Measurements from ENCODE around the gene LRBA.

LRBA gene

DNA sequence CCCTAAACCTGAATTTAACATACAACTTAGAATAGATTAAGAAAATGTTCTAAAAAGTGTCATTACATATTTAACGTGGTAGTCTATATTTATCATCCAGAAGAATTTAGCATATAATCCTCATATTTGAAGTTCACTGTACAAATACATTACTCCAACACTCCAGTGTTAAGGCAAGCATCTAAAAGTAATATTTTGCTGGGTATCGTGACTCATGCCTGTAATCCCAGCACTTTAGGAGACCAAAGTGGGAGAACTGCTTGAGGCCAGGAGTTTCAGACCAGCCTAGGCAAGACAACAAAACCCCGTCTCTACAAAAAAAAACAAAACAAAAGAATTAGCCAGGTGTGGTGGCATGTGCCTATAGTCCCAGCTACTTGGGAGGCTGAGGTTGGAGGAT, 24.8 kb downstream of the LRBA start:
- DNase-seq (ENCODE audit: low read depth), result no peak
- TF ChIP-seq, protein P1, sequence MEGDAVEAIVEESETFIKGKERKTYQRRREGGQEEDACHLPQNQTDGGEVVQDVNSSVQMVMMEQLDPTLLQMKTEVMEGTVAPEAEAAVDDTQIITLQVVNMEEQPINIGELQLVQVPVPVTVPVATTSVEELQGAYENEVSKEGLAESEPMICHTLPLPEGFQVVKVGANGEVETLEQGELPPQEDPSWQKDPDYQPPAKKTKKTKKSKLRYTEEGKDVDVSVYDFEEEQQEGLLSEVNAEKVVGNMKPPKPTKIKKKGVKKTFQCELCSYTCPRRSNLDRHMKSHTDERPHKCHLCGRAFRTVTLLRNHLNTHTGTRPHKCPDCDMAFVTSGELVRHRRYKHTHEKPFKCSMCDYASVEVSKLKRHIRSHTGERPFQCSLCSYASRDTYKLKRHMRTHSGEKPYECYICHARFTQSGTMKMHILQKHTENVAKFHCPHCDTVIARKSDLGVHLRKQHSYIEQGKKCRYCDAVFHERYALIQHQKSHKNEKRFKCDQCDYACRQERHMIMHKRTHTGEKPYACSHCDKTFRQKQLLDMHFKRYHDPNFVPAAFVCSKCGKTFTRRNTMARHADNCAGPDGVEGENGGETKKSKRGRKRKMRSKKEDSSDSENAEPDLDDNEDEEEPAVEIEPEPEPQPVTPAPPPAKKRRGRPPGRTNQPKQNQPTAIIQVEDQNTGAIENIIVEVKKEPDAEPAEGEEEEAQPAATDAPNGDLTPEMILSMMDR (IDR thresholded peaks at IDR 0.05; ENCODE audit: control insufficient read depth, insufficient read depth, low read depth, low read length, missing control alignments), result no peak
- H3K4me3 ChIP-seq (ENCODE audit: control insufficient read depth, low read depth, low read length), result no peak overlapping the region

DNA sequence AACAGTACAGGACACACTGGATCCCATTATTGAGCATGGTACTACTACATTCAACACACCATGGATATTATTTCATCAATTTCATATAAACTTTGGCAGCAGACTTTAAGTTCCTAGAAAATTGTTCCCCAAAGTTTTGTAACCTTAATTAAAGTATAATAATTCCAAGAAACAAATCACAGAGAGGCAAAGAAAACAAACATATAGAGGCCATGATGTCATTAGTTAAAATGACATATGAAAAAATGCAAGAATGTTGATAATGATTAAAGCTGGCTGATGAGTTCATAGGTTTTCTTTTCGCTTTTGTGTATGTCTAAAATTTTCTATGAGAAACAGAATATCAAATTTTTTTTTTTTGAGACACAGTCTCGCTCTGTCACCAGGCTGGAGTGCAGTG, 26.8 kb downstream of the LRBA start:
- no peak for DNase-seq (ENCODE audit: low read depth)
- H3K4me3 ChIP-seq (ENCODE audit: control insufficient read depth, low read depth, low read length), result no peak overlapping the region

DNA sequence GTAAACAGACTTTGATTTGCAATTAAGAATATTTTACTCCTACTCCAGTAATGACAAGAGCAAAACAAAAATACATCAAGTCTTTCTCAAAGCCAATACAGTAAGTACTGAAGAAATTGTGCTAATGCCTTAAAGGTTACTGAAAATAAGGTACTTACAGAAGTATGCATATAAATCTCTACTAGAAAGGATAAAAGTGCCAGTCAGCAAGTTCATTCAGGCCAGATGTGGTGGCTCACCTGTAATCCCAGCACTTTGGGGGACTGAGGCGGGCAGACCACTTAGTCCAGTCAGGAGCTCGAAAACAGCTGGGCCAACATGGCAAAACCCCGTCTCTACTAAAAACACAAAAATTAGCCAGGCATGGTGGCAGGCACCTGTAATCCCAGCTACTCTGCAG, 27.9 kb downstream of the LRBA start:
- TF ChIP-seq, protein P1 (IDR thresholded peaks at IDR 0.05; ENCODE audit: control insufficient read depth, insufficient read depth, low read depth, low read length, missing control alignments), result no peak
- no peak for DNase-seq (ENCODE audit: low read depth)
- H3K4me3 ChIP-seq (ENCODE audit: control insufficient read depth, low read depth, low read length), result no peak overlapping the region

More for the DNA sequence above, 26.8 kb downstream of the LRBA start:
- TF ChIP-seq, protein P1 (IDR thresholded peaks at IDR 0.05; ENCODE audit: control insufficient read depth, insufficient read depth, low read depth, low read length, missing control alignments), result no peak

DNA sequence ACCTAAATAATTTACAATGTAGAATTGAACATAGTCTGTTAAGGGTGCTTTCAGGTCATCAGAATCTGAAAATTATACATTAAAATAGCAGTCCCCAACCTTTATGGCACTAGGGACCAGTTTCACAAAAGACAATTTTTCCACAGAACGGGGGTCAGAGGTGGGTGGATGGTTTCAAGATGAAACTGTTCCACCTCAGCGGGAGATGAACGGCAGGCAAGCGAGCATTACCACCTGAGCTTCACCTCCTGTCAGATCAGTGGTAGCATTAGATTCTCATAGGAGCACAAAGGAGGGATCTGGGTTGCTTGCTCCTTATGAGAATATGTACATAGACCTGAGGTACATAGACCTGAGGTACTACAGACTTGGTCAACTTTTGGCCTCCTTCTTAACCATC, 29.0 kb downstream of the LRBA start:
- H3K4me3 ChIP-seq (ENCODE audit: control insufficient read depth, low read depth, low read length), result no peak overlapping the region
- TF ChIP-seq, protein P1 (IDR thresholded peaks at IDR 0.05; ENCODE audit: control insufficient read depth, insufficient read depth, low read depth, low read length, missing control alignments), result no peak
- no peak for DNase-seq (ENCODE audit: low read depth)

DNA sequence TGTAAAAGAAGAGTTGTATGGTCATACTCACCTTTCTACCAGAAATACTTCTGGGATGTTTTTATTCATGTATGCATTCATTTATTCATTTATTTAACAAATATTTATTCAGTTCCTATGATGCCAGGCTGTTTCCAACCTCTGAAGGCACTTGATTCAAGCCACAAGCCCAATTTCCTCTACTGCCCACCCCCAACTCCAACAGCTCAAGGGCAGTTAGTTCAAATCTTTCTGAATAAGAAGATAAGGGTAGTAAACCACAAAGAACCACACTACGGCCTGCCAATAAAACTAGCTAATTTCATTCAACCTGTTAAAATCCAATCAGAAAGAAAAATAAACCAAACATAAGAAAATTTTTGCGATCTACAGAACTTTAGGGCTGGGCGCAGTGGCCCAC, 31.2 kb downstream of the LRBA start:
- H3K4me3 ChIP-seq (ENCODE audit: control insufficient read depth, low read depth, low read length), result no peak overlapping the region
- TF ChIP-seq, protein P1 (IDR thresholded peaks at IDR 0.05; ENCODE audit: control insufficient read depth, insufficient read depth, low read depth, low read length, missing control alignments), result no peak
- DNase-seq (ENCODE audit: low read depth), result no peak

DNA sequence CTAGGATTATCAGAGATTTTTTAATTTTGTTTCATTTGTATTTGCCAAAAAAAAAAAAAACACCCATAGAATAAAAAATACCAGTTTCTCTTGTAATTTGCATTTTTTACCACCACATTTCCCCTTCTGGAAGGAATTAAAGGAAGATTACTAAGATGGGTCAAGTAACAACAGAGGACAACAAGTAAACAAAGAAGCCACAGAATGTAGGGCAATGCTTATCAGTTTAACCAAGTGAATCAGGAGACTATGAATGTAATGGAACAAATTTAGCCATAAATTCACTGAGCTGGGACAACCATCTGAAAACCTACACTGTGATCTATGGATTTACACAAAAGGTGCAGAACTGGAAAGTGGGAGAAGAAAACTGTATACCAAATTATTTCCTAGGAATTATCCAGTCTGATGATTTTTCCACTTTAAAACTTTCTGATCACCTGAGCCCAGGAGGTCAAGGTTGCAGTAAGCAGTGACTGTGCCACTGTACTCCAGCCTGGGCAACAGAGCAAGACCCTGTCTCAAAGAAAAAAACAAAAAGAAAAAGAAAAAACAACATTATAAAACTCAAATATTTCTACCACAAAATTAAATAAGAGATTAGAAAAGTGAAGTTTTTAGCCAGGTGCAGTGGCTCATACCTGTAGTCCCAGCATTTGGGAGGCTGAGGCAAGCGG, 32.4 kb downstream of the LRBA start:
- H3K4me3 ChIP-seq (ENCODE audit: control insufficient read depth, low read depth, low read length), result no peak overlapping the region

More for the DNA sequence above, 32.4 kb downstream of the LRBA start:
- TF ChIP-seq, protein P1 (IDR thresholded peaks at IDR 0.05; ENCODE audit: control insufficient read depth, insufficient read depth, low read depth, low read length, missing control alignments), result no peak
- DNase-seq (ENCODE audit: low read depth), result no peak
